Esophagus muscularis mucosa (tissue), 3 donors: ENCODE results near the gene LGALS4.

Source experiments
- CTCF ChIP-seq, 3 experiments: fragments of 200-600 bp in 2 of 3; fragments of 450-650 bp in 1 of 3; sonication (generic) in 2 of 3; IDR thresholded peaks; one replicate each; pipeline ENCODE4 v1.5.1; 2017 to 2019; ENCODE audit warnings: antibody characterized with exemption in 3 of 3, mild to moderate bottlenecking in 2 of 3, moderate library complexity in 1 of 3
- POLR2A ChIP-seq: fragments of 450-650 bp; IDR thresholded peaks from one replicate; pipeline ENCODE4 v1.6.1; 2017; ENCODE audit warnings: antibody characterized with exemption, moderate library complexity, mild to moderate bottlenecking, low read depth
- POLR2AphosphoS5 ChIP-seq, 2 donors: sonication (generic); formaldehyde crosslinking; IDR thresholded peaks; one replicate each; pipeline ENCODE4 v1.6.1; 2017; ENCODE audit warnings: antibody characterized with exemption in 2 of 2

- TF ChIP-seq POLR2AphosphoS5 (IDR thresholded peaks at IDR 0.05): no peak
- no peak for TF ChIP-seq POLR2A
- TF ChIP-seq CTCF (IDR thresholded peaks at IDR 0.05): no peak
These were observed 26.0 kb downstream of the LGALS4 start for GRCh38 chr19:38786572-38787265.
